Astrocyte (in vitro differentiated cells and primary cell): Measurements from ENCODE around the gene CSTF2T. TPM values are rescaled to one million over a fixed set of nuclear protein-coding genes. Genes with fewer than 3 reads are reported as not detected.
A peak's percentile ranks its signal among the peaks of the same experiment; 100 is the strongest.

ENCODE experiments used
- DNase-seq: peaks from one replicate; pipeline ENCODE4 v3.0.0-alpha.2; 2010; ENCODE audit warnings: low read depth
- FAIRE-seq: peaks from 2 replicates; lab custom pipeline; 2011; peaks lifted over from hg19 to GRCh38; lab: Jason Lieb, UNC
- H2AFZ ChIP-seq: 2 replicates; pipeline ENCODE4 v1.6.0; 2012; ENCODE audit warnings: low read depth, low read length, inconsistent platforms
- H3K27ac ChIP-seq: 2 replicates; pipeline ENCODE4 v1.5.1; 2011; ENCODE audit warnings: low read depth, low read length, inconsistent platforms
- H3K27me3 ChIP-seq: 2 replicates; pipeline ENCODE4 v1.6.0; 2011; ENCODE audit warnings: low read length, inconsistent platforms; ENCODE audit not compliant: insufficient read depth
- H3K36me3 ChIP-seq: 2 replicates; pipeline ENCODE4 v1.5.1; 2011; ENCODE audit warnings: low read length, inconsistent platforms; ENCODE audit not compliant: insufficient read depth
- H3K4me1 ChIP-seq: 2 replicates; pipeline ENCODE4 v1.5.1; 2011; ENCODE audit warnings: low read length, inconsistent platforms; ENCODE audit not compliant: insufficient read depth
- H3K4me2 ChIP-seq: 2 replicates; pipeline ENCODE4 v1.6.0; 2012; ENCODE audit warnings: low read length, inconsistent platforms
- H3K4me3 ChIP-seq: 2 replicates; pipeline ENCODE4 v1.5.1; 2011; ENCODE audit warnings: low read depth, mild to moderate bottlenecking, low read length, inconsistent platforms; ENCODE audit not compliant: insufficient read depth
- H3K79me2 ChIP-seq: 2 replicates; pipeline ENCODE4 v1.6.0; 2012; ENCODE audit warnings: mild to moderate bottlenecking, low read length, inconsistent platforms; ENCODE audit not compliant: insufficient read depth
- H3K9ac ChIP-seq: 2 replicates; pipeline ENCODE4 v1.6.0; 2012; ENCODE audit warnings: mild to moderate bottlenecking, low read length, inconsistent platforms
- H3K9me3 ChIP-seq: 2 replicates; pipeline ENCODE4 v1.5.1; 2012; ENCODE audit warnings: low read depth, mild to moderate bottlenecking, low read length, inconsistent platforms; ENCODE audit not compliant: insufficient read depth
- H4K20me1 ChIP-seq: 2 replicates; pipeline ENCODE4 v1.6.0; 2012; ENCODE audit warnings: low read length, inconsistent platforms; ENCODE audit not compliant: insufficient read depth
- H3K27ac Mint-ChIP-seq: one replicate; pipeline ENCODE4 v1.8.0; 2021; ENCODE audit warnings: mild to moderate bottlenecking, mixed read lengths; ENCODE audit not compliant: unreplicated experiment
- H3K27me3 Mint-ChIP-seq: one replicate; pipeline ENCODE4 v1.8.0; 2021; ENCODE audit warnings: low read depth, mixed read lengths; ENCODE audit not compliant: unreplicated experiment
- H3K36me3 Mint-ChIP-seq: one replicate; pipeline ENCODE4 v1.8.0; 2021; ENCODE audit warnings: low read depth, mixed read lengths; ENCODE audit not compliant: unreplicated experiment
- H3K4me1 Mint-ChIP-seq: one replicate; pipeline ENCODE4 v1.8.0; 2021; ENCODE audit warnings: low read depth, mixed read lengths; ENCODE audit not compliant: unreplicated experiment
- H3K4me3 Mint-ChIP-seq: one replicate; pipeline ENCODE4 v1.8.0; 2021; ENCODE audit warnings: mild to moderate bottlenecking, moderate library complexity, mixed read lengths; ENCODE audit not compliant: unreplicated experiment
- H3K9me3 Mint-ChIP-seq: one replicate; pipeline ENCODE4 v1.8.0; 2021; ENCODE audit warnings: mild to moderate bottlenecking, mixed read lengths; ENCODE audit not compliant: unreplicated experiment
- EZH2 ChIP-seq: IDR thresholded peaks from 2 replicates; pipeline ENCODE4 v1.6.1; 2012; ENCODE audit warnings: mild to moderate bottlenecking, low read length, inconsistent platforms; ENCODE audit not compliant: insufficient read depth
- total RNA-seq: library from RNA; stranded (reverse); gene quantifications from 2 replicates; pipeline ENCODE4 v1.2.1, GENCODE V29; 2021
- TF ChIP-seq, protein P1 (sequence below): IDR thresholded peaks from 2 replicates; pipeline ENCODE4 v1.5.1; 2011; ENCODE audit warnings: low read depth, mild to moderate bottlenecking, inconsistent platforms, low read length, moderate library complexity; ENCODE audit not compliant: insufficient read depth

CSTF2T gene
- total RNA-seq, 1 donor from 2014 or later: 22.9 TPM

- peak; percentile 39 for FAIRE-seq
- TF ChIP-seq EZH2: no peak
- TF ChIP-seq, protein P1, sequence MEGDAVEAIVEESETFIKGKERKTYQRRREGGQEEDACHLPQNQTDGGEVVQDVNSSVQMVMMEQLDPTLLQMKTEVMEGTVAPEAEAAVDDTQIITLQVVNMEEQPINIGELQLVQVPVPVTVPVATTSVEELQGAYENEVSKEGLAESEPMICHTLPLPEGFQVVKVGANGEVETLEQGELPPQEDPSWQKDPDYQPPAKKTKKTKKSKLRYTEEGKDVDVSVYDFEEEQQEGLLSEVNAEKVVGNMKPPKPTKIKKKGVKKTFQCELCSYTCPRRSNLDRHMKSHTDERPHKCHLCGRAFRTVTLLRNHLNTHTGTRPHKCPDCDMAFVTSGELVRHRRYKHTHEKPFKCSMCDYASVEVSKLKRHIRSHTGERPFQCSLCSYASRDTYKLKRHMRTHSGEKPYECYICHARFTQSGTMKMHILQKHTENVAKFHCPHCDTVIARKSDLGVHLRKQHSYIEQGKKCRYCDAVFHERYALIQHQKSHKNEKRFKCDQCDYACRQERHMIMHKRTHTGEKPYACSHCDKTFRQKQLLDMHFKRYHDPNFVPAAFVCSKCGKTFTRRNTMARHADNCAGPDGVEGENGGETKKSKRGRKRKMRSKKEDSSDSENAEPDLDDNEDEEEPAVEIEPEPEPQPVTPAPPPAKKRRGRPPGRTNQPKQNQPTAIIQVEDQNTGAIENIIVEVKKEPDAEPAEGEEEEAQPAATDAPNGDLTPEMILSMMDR: no peak
- H3K9me3 Mint-ChIP-seq: no peaks in the 10 kb centered on the region
Measured at GRCh38 chr10:51699145-51699474, 285 bp downstream of the CSTF2T start.

DNA sequence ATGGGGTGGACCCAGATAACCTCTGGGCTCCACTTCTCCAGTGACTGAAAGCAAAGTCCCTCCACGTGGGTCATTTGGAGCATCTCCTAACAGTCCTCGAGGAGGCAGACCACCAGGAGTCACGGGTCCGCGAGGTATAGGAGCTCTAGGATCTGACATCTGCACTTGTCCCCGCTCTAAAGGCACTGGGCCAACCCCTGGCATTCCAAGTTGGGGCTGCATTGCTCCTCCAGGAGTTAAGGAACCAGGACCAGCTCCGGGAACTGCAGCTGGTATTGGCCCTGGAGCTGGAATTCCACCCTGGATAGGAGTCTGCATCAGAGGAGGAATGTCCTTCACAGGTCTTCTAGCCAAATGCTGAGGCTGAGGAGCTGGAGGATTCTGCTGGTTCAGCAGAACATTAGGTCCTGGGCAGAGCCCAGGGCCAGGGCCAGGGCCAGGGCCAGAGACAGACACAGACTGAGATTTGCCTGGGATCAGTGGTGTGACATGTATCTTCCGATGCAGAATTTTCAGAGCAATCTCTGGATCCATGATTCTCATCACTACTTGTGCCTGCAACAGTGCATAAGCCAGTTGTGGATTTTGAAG, 827 bp downstream of the CSTF2T start:
- Mint-ChIP-seq H3K4me3 (peak overlapping the region; percentile 100), H3K36me3 (peaks cover 2% of the 10 kb centered on the region), H3K9me3 (no peaks in the 10 kb centered on the region), H3K27ac (peak overlapping the region; percentile 100), H3K27me3 (no peaks in the 10 kb centered on the region), H3K4me1 (peaks cover 20% of the 10 kb centered on the region)
- Histone ChIP-seq H3K36me3 (no peaks in the 10 kb centered on the region), H3K27ac (peak overlapping the region; percentile 100), H3K4me2 (peak overlapping the region; percentile 96), H3K9me3 (no peaks in the 10 kb centered on the region), H3K4me3 (peak overlapping the region; percentile 97), H2AFZ (peak overlapping the region; percentile 99), H3K9ac (peak overlapping the region; percentile 97), H3K27me3 (no peaks in the 10 kb centered on the region), H4K20me1 (peaks cover 20% of the 10 kb centered on the region), H3K4me1 (peaks cover 19% of the 10 kb centered on the region), H3K79me2 (peaks cover 31% of the 10 kb centered on the region)
- TF ChIP-seq, protein P1: no peak
- no peak for TF ChIP-seq EZH2
- FAIRE-seq (no peak), DNase-seq (no peak)

More at GRCh38 chr10:51699145-51699474, 285 bp downstream of the CSTF2T start:
- Histone ChIP-seq H3K27me3 (no peaks in the 10 kb centered on the region), H3K4me1 (peaks cover 19% of the 10 kb centered on the region), H3K9me3 (no peaks in the 10 kb centered on the region), H3K4me3 (peak overlapping the region; percentile 97), H2AFZ (peak overlapping the region; percentile 99), H4K20me1 (peaks cover 20% of the 10 kb centered on the region), H3K9ac (peak overlapping the region; percentile 97), H3K36me3 (no peaks in the 10 kb centered on the region), H3K79me2 (peaks cover 31% of the 10 kb centered on the region), H3K4me2 (peak overlapping the region; percentile 96), H3K27ac (peak overlapping the region; percentile 100)
- peak overlapping the region; percentile 100 for H3K4me3 Mint-ChIP-seq
- no peaks in the 10 kb centered on the region for H3K27me3 Mint-ChIP-seq
- peak overlapping the region; percentile 100 for H3K27ac Mint-ChIP-seq
- DNase-seq: no peak
- peaks cover 20% of the 10 kb centered on the region for H3K4me1 Mint-ChIP-seq
- H3K36me3 Mint-ChIP-seq: peaks cover 2% of the 10 kb centered on the region

GRCh38 chr10:51696251-51696650, 3.1 kb downstream of the CSTF2T start:
- no peak overlapping the region for H3K4me2 ChIP-seq
- H3K27ac ChIP-seq: no peak overlapping the region
- no peak for TF ChIP-seq EZH2
- TF ChIP-seq, protein P1: no peak
- H2AFZ ChIP-seq: no peak overlapping the region
- H3K4me1 ChIP-seq: peaks cover 19% of the 10 kb centered on the region
- no peaks in the 10 kb centered on the region for H3K36me3 ChIP-seq
- H3K9me3 ChIP-seq: no peaks in the 10 kb centered on the region
- no peak overlapping the region for H3K4me3 ChIP-seq
- peaks cover 20% of the 10 kb centered on the region for H4K20me1 ChIP-seq
- Mint-ChIP-seq H3K36me3 (peaks cover 2% of the 10 kb centered on the region), H3K4me1 (peaks cover 20% of the 10 kb centered on the region), H3K4me3 (no peak overlapping the region), H3K9me3 (no peaks in the 10 kb centered on the region), H3K27ac (no peak overlapping the region), H3K27me3 (no peaks in the 10 kb centered on the region)
- H3K9ac ChIP-seq: no peak overlapping the region
- no peaks in the 10 kb centered on the region for H3K27me3 ChIP-seq
- H3K79me2 ChIP-seq: peaks cover 31% of the 10 kb centered on the region
- no peak for FAIRE-seq
- DNase-seq: no peak
